Endothelial cell (in vitro differentiated cells): Measurements from ENCODE around the gene ARHGEF9. TPM values are rescaled to one million over a fixed set of nuclear protein-coding genes. Genes with fewer than 3 reads are reported as not detected.
A peak's percentile ranks its signal among the peaks of the same experiment; 100 is the strongest.

Source experiments
- DNase-seq: peaks from one replicate; pipeline ENCODE4 v3.0.0; 2021; ENCODE audit warnings: low spot score
- H3K27ac Mint-ChIP-seq: one replicate; pipeline ENCODE4 v1.8.0; 2021; ENCODE audit warnings: mixed read lengths, inconsistent platforms; ENCODE audit not compliant: unreplicated experiment
- H3K27me3 Mint-ChIP-seq: one replicate; pipeline ENCODE4 v1.8.0; 2021; ENCODE audit warnings: mild to moderate bottlenecking, moderate library complexity, mixed read lengths, inconsistent platforms; ENCODE audit not compliant: unreplicated experiment
- H3K36me3 Mint-ChIP-seq: one replicate; pipeline ENCODE4 v1.8.0; 2021; ENCODE audit warnings: mild to moderate bottlenecking, low read depth, mixed read lengths, inconsistent platforms; ENCODE audit not compliant: unreplicated experiment
- H3K4me1 Mint-ChIP-seq: one replicate; pipeline ENCODE4 v1.8.0; 2021; ENCODE audit warnings: mild to moderate bottlenecking, mixed read lengths, inconsistent platforms; ENCODE audit not compliant: unreplicated experiment
- H3K4me3 Mint-ChIP-seq: one replicate; pipeline ENCODE4 v1.8.0; 2021; ENCODE audit warnings: mild to moderate bottlenecking, mixed read lengths, inconsistent platforms; ENCODE audit not compliant: unreplicated experiment
- H3K9me3 Mint-ChIP-seq: one replicate; pipeline ENCODE4 v1.8.0; 2021; ENCODE audit warnings: mixed read lengths, inconsistent platforms; ENCODE audit not compliant: unreplicated experiment
- CTCF ChIP-seq: fragments of 200-600 bp; sonication (generic); IDR thresholded peaks from one replicate; pipeline ENCODE4 v1.5.0; 2021; ENCODE audit warnings: antibody characterized with exemption; ENCODE audit not compliant: unreplicated experiment
- total RNA-seq: library from RNA; stranded (reverse); fragmentation: NEBNext Ultra II Directional; extraction: Animal tissue kit (Norgen Biotek cat#: 25700); gene quantifications from one replicate; pipeline ENCODE4 v1.2.1, GENCODE V29; 2021; ENCODE audit not compliant: unreplicated experiment

Gene ARHGEF9
- total RNA-seq, 1 donor from 2014 or later = 14.3 TPM

DNA sequence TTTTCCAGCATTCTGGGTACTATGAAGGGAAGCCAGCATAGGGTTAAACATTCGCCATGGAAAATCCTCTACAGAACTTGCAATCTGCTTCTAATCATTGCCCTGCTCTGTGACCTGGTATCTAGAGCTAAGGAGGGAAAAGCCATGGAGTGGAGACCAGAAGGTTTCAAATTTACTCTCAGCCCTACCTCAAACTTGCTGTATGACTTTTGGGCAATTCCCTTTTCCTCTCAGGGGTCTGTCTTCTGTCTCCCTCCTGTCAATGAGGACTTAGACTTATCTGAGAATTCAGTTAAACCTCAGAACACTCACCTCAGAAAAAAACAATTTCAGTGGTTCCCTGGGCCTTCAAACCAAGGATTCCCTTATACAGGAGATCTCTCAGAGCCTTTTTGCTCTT lies 29.1 kb downstream of the ARHGEF9 start:
- no peak overlapping the region for H3K4me3 Mint-ChIP-seq

GRCh38 chrX:63754860-63755579 lies 30.0 kb downstream of the ARHGEF9 start:
- TF ChIP-seq CTCF = no peak
- Mint-ChIP-seq H3K27me3 (peaks cover 7% of the 10 kb centered on the region), H3K36me3 (no peaks in the 10 kb centered on the region), H3K4me3 (peak overlapping the region; percentile 98), H3K27ac (peak overlapping the region; percentile 92), H3K4me1 (peaks cover 24% of the 10 kb centered on the region), H3K9me3 (no peaks in the 10 kb centered on the region)
- peak; percentile 76 for DNase-seq

More for the DNA sequence above, 29.1 kb downstream of the ARHGEF9 start:
- H3K9me3 Mint-ChIP-seq = no peaks in the 10 kb centered on the region
- no peak for DNase-seq
- peaks cover 28% of the 10 kb centered on the region for H3K4me1 Mint-ChIP-seq
- no peak overlapping the region for H3K27ac Mint-ChIP-seq
- peaks cover 8% of the 10 kb centered on the region for H3K27me3 Mint-ChIP-seq
- no peak for TF ChIP-seq CTCF
- no peaks in the 10 kb centered on the region for H3K36me3 Mint-ChIP-seq

DNA sequence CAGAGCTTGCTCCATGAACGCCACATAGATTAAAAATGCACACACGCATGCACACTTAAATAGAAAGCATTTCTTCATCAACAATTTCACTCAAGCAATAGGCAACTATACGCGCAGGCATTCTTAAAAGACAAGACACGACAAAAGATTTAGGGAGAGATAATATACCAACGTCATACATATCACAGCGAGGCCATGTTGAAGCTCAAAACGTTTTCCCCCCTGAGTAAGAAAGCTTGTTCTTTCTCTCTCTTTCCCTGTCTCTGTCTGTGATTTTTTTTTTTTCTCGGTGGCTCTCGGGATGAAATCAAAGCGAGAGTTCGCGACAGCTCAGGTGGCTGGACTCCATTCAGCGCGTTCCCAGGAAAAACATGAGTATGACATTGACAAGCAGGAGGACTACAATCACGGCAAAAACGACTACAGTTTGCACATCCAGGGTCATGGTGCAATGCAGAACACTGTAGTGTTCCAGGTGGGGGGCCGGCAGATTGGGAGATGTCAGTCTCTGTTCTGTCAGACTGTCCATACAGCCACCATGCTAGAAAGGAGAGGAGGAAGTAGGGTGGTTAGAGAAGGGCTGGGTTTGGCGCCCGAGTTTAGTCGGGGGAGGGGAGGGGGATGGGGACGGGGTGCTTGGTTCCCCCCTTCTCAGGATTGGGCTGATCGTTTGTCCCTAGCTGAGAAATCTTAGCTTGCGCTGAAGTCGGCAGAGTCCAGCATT lies 30.7 kb downstream of the ARHGEF9 start:
- H3K36me3 Mint-ChIP-seq = no peaks in the 10 kb centered on the region
- H3K4me3 Mint-ChIP-seq = peak overlapping the region; percentile 98
- peak overlapping the region; percentile 67 for H3K27ac Mint-ChIP-seq
- no peaks in the 10 kb centered on the region for H3K9me3 Mint-ChIP-seq
- peaks cover 7% of the 10 kb centered on the region for H3K27me3 Mint-ChIP-seq
- peak; percentile 3 for DNase-seq
- no peak for TF ChIP-seq CTCF
- peaks cover 24% of the 10 kb centered on the region for H3K4me1 Mint-ChIP-seq

DNA sequence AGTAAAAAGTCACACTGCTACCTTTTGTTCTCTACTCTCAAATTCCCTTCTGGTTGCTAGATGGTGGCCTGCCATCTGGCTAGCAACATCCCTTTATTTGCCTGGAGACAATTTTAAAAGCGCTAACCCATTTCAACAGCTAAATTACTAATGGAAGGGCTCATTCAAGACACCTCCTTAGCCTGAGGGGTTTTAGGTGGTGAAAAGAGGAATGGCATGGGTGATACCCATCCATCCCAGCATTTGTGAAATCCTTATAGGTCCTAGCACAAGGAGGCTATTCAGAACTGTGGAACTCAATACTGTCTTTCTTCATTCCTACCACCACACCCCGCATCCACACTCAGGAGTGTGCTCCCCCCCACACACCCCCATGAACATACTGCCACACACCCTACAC lies 33.5 kb downstream of the ARHGEF9 start:
- Mint-ChIP-seq H3K9me3 (no peaks in the 10 kb centered on the region), H3K4me1 (peaks cover 16% of the 10 kb centered on the region), H3K27ac (no peak overlapping the region), H3K4me3 (no peak overlapping the region), H3K27me3 (peaks cover 5% of the 10 kb centered on the region), H3K36me3 (no peaks in the 10 kb centered on the region)
- no peak for DNase-seq
- no peak for TF ChIP-seq CTCF

- Mint-ChIP-seq H3K4me1 (peaks cover 16% of the 10 kb centered on the region), H3K27me3 (peaks cover 5% of the 10 kb centered on the region), H3K9me3 (no peaks in the 10 kb centered on the region), H3K4me3 (no peak overlapping the region), H3K27ac (no peak overlapping the region), H3K36me3 (peaks cover under 1% of the 10 kb centered on the region)
- no peak for TF ChIP-seq CTCF
- no peak for DNase-seq
Observed at GRCh38 chrX:63750811-63751210, 34.2 kb downstream of the ARHGEF9 start.
